ENCODE measurements around the gene PARVA. TPM values are rescaled to one million over a fixed set of nuclear protein-coding genes. Genes with fewer than 3 reads are reported as not detected.

Gene PARVA
- polyA plus RNA-seq, 1 experiment: 142 TPM

GRCh38 chr11:12438291-12438690 lies 60.9 kb downstream of the PARVA start:
- H3K9me3 ChIP-seq (ENCODE audit: control insufficient read depth, insufficient read depth, low read length): no peaks in the 10 kb centered on the region
- CTCF ChIA-PET: interaction anchor here (1.8 kb wide), 1 partner anchor 107 kb away, joined by 5 read pairs; no protein-coding TSS in a partner anchor
- no peak for DNase-seq (ENCODE audit: low read depth, low spot score)
- no peak for TF ChIP-seq CTCF (IDR thresholded peaks at IDR 0.05; ENCODE audit: low read depth, low read length)
- no peak overlapping the region for H3K4me3 ChIP-seq (ENCODE audit: low read depth, low read length)
- no peak overlapping the region for H3K27ac ChIP-seq (ENCODE audit: low read depth, low read length)
- H3K27me3 ChIP-seq (ENCODE audit: control insufficient read depth, insufficient read depth, low read length): no peaks in the 10 kb centered on the region
- POLR2A ChIA-PET: no interaction called here

- ChIA-PET POLR2A (no interaction called here), CTCF (no interaction called here)
- no peak for DNase-seq (ENCODE audit: low read depth, low spot score)
- no peak overlapping the region for H3K4me3 ChIP-seq (ENCODE audit: low read depth, low read length)
- H3K9me3 ChIP-seq (ENCODE audit: control insufficient read depth, insufficient read depth, low read length): no peaks in the 10 kb centered on the region
- H3K27me3 ChIP-seq (ENCODE audit: control insufficient read depth, insufficient read depth, low read length): no peaks in the 10 kb centered on the region
- no peak overlapping the region for H3K27ac ChIP-seq (ENCODE audit: low read depth, low read length)
- TF ChIP-seq CTCF (IDR thresholded peaks at IDR 0.05; ENCODE audit: low read depth, low read length): no peak
These were observed 62.2 kb downstream of the PARVA start for GRCh38 chr11:12439615-12440014.

- no peaks in the 10 kb centered on the region for H3K9me3 ChIP-seq (ENCODE audit: control insufficient read depth, insufficient read depth, low read length)
- no peak for DNase-seq (ENCODE audit: low read depth, low spot score)
- H3K27ac ChIP-seq (ENCODE audit: low read depth, low read length): no peak overlapping the region
- ChIA-PET CTCF (no interaction called here), POLR2A (interaction anchor here (0.6 kb wide), 1 partner anchor 151 kb away, joined by 4 read pairs; no protein-coding TSS in a partner anchor)
- no peaks in the 10 kb centered on the region for H3K27me3 ChIP-seq (ENCODE audit: control insufficient read depth, insufficient read depth, low read length)
- no peak for TF ChIP-seq CTCF (IDR thresholded peaks at IDR 0.05; ENCODE audit: low read depth, low read length)
- no peak overlapping the region for H3K4me3 ChIP-seq (ENCODE audit: low read depth, low read length)
These were observed 63.2 kb downstream of the PARVA start for GRCh38 chr11:12440565-12440964.

- Histone ChIP-seq H3K9me3 (ENCODE audit: control insufficient read depth, insufficient read depth, low read length) (no peaks in the 10 kb centered on the region), H3K4me3 (ENCODE audit: low read depth, low read length) (no peak overlapping the region), H3K27me3 (ENCODE audit: control insufficient read depth, insufficient read depth, low read length) (no peaks in the 10 kb centered on the region), H3K27ac (ENCODE audit: low read depth, low read length) (peak overlapping the region; percentile 61)
- no peak for TF ChIP-seq CTCF (IDR thresholded peaks at IDR 0.05; ENCODE audit: low read depth, low read length)
- ChIA-PET POLR2A (interaction anchor here (0.6 to 1.0 kb wide), 3 partner anchors 44 to 152 kb away, joined by 3 to 4 read pairs (median 3); no protein-coding TSS in a partner anchor), CTCF (no interaction called here)
- DNase-seq (ENCODE audit: low read depth, low spot score): no peak
These were observed 64.0 kb downstream of the PARVA start for GRCh38 chr11:12441231-12441861.

- Histone ChIP-seq H3K27ac (ENCODE audit: low read depth, low read length) (peak overlapping the region; percentile 11), H3K9me3 (ENCODE audit: control insufficient read depth, insufficient read depth, low read length) (no peaks in the 10 kb centered on the region), H3K27me3 (ENCODE audit: control insufficient read depth, insufficient read depth, low read length) (no peaks in the 10 kb centered on the region), H3K4me3 (ENCODE audit: low read depth, low read length) (no peak overlapping the region)
- no peak for TF ChIP-seq CTCF (IDR thresholded peaks at IDR 0.05; ENCODE audit: low read depth, low read length)
- CTCF ChIA-PET: no interaction called here
- POLR2A ChIA-PET: no interaction called here
- DNase-seq (ENCODE audit: low read depth, low spot score): no peak
These were observed 67.2 kb downstream of the PARVA start for GRCh38 chr11:12444601-12445000.
